HepG2 (cell line): ENCODE measurements around the gene LRPPRC. TPM values are rescaled to one million over a fixed set of nuclear protein-coding genes. Genes with fewer than 3 reads are reported as not detected.
A peak's percentile ranks its signal among the peaks of the same experiment; 100 is the strongest.

Experiments used
- ATAC-seq: fragments of 200-7000 bp; cut with Tn5 transposase; 3 replicates; pipeline ENCODE4 v1.9.1; 2020; ENCODE audit warnings: mild to moderate bottlenecking, moderate library complexity
- BruUV-seq: library from RNA; stranded (reverse); fragments of 400-500 nt; replicated peaks from 2 replicates; lab custom pipeline; 2021; lab: Mats Ljungman, UMichigan
- CTCF ChIA-PET: fragments of 300-600 bp; formaldehyde crosslinking; extraction: SDS; loops from one replicate; lab custom pipeline; 2021; ENCODE audit warnings: low total read pairs, inconsistent platforms, low intra/inter-chr PET ratio; lab: Yijun Ruan, JAX
- POLR2A ChIA-PET: fragments of 350-600 bp; sonication (Branson Sonifier 250); formaldehyde crosslinking; loops from one replicate; lab custom pipeline; 2020; ENCODE audit warnings: antibody characterized with exemption, inconsistent platforms; lab: Yijun Ruan, JAX
- DNase-seq: peaks from one replicate; pipeline ENCODE4 v3.0.0-alpha.2; 2015; ENCODE audit warnings: low spot score
- FAIRE-seq: peaks from 3 replicates; lab custom pipeline; 2011; peaks lifted over from hg19 to GRCh38; lab: Jason Lieb, UNC
- H2AFZ ChIP-seq: one replicate; pipeline ENCODE4 v1.6.1; 2011; ENCODE audit warnings: low read length, inconsistent platforms
- H3K27ac ChIP-seq: fragments of 300-600 bp; 3 replicates; pipeline ENCODE4 v1.8.0; 2011; ENCODE audit warnings: mixed run types, mild to moderate bottlenecking, mixed read lengths, low read length, inconsistent platforms; ENCODE audit not compliant: insufficient read depth; ENCODE audit errors: extremely low read length
- H3K27me3 ChIP-seq, 2 experiments: fragments of 200-600 bp in 1 of 2; 2 replicates in 1 of 2; 3 replicates in 1 of 2; pipeline versions ENCODE4 v1.6.0 to v1.8.0; 2011; ENCODE audit warnings: low read length in 2 of 2, mild to moderate bottlenecking in 2 of 2, moderate library complexity in 2 of 2, inconsistent platforms in 1 of 2; ENCODE audit not compliant: insufficient read depth in 2 of 2, control insufficient read depth in 1 of 2
- H3K36me3 ChIP-seq, 2 experiments: fragments of 200-600 bp in 1 of 2; replicated peaks in 1 of 2; 2 replicates in 1 of 2; 3 replicates in 1 of 2; pipeline versions ENCODE4 v1.5.1 to v1.8.0; 2011; ENCODE audit warnings: low read length in 2 of 2, inconsistent platforms in 1 of 2; ENCODE audit not compliant: insufficient read depth in 2 of 2, control insufficient read depth in 1 of 2
- H3K4me1 ChIP-seq: 2 replicates; pipeline ENCODE4 v1.5.1; 2012; ENCODE audit warnings: low read length, inconsistent platforms; ENCODE audit not compliant: insufficient read depth
- H3K4me2 ChIP-seq: 2 replicates; pipeline ENCODE4 v1.6.0; 2011; ENCODE audit warnings: low read depth, low read length, inconsistent platforms
- H3K4me3 ChIP-seq, 3 experiments: fragments of 200-600 bp in 1 of 3; sonication (generic), shearing (Covaris generic) in 1 of 3; replicated peaks in 1 of 3; 2 replicates each; pipeline ENCODE4 v1.5.1; 2011 to 2016; ENCODE audit warnings: low read length in 3 of 3, inconsistent platforms in 2 of 3, low read depth in 2 of 3, mild to moderate bottlenecking in 2 of 3, control low read depth in 1 of 3, mixed read lengths in 1 of 3; ENCODE audit not compliant: insufficient read depth in 1 of 3
- H3K79me2 ChIP-seq: one replicate; pipeline ENCODE4 v1.6.1; 2011; ENCODE audit warnings: low read length, inconsistent platforms; ENCODE audit not compliant: insufficient read depth
- H3K9ac ChIP-seq: 2 replicates; pipeline ENCODE4 v1.6.0; 2011; ENCODE audit warnings: mild to moderate bottlenecking, low read depth, low read length, inconsistent platforms; ENCODE audit not compliant: insufficient read depth
- H3K9me3 ChIP-seq: 2 replicates; pipeline ENCODE4 v1.5.1; 2012; ENCODE audit warnings: mild to moderate bottlenecking, low read length
- H4K20me1 ChIP-seq: 2 replicates; pipeline ENCODE4 v1.6.0; 2011; ENCODE audit warnings: inconsistent platforms, mild to moderate bottlenecking, low read length, moderate library complexity; ENCODE audit not compliant: insufficient read depth
- CEBPB ChIP-seq: IDR thresholded peaks from 2 replicates; pipeline ENCODE4 v1.6.1; 2011; ENCODE audit warnings: low read depth, low read length, improper control_type of control experiment, borderline replicate concordance
- PTBP1 ChIP-seq: fragments of 200-400 bp; formaldehyde crosslinking; IDR thresholded peaks from 2 replicates; pipeline ENCODE4 v1.6.1; 2018; ENCODE audit warnings: low read length, low read depth; ENCODE audit not compliant: poor library complexity, severe bottlenecking
- RBFOX2 ChIP-seq: fragments of 200-400 bp; formaldehyde crosslinking; IDR thresholded peaks from 2 replicates; pipeline ENCODE4 v1.6.1; 2017; ENCODE audit warnings: low read depth, mild to moderate bottlenecking, low read length
- ZNF713 ChIP-seq: sonication (generic); formaldehyde crosslinking; IDR thresholded peaks from 2 replicates; pipeline ENCODE4 v1.4.0; 2020; ENCODE audit warnings: mild to moderate bottlenecking, missing genetic modification reagents
- whole genome bisulfite sequencing: methylation state at CpG from one replicate; pipeline ENCODE4 v1.1.6; 2017; ENCODE audit warnings: low lambda C conversion rate; 5-methylcytosine and 5-hydroxymethylcytosine counted together
- in situ Hi-C: cut with HindIII; loops from 2 replicates; pipeline ENCODE4 v1.10.0; 2017; ENCODE audit warnings: low pct_unique_long_range_greater_than_20kb; ENCODE audit not compliant: extremely low pct_ligation_motif_present
- intact Hi-C: fragments of 100-400 bp; cut with micrococcal nuclease; formaldehyde crosslinking; loops from one replicate; pipeline ENCODE4 v1.10.0; 2022; ENCODE audit not compliant: unreplicated experiment
- polyA plus RNA-seq, 8 experiments: library from polyadenylated mRNA; depleted of rRNA in 3 of 8; stranded (reverse) in 7 of 8; unstranded in 1 of 8; fragments of >200 nt; fragmentation: Illumina TruSeq in 4 of 8; extraction: Trizol in 4 of 8; gene quantifications; 2 replicates each; pipeline versions ENCODE4 v1.2.1 to v1.2.3, GENCODE V29; 2011 to 2016; ENCODE audit warnings: low read depth in 4 of 8, missing spikeins in 1 of 8, mixed read lengths in 1 of 8; ENCODE audit not compliant: insufficient read depth in 1 of 8
- total RNA-seq, 5 experiments: library from RNA; depleted of rRNA; stranded (reverse); fragments of >200 nt; fragmentation: Illumina TruSeq; extraction: Trizol; gene quantifications; 2 replicates each; pipeline ENCODE4 v1.2.3, GENCODE V29; 2016; ENCODE audit warnings: low read depth in 1 of 5
- TF ChIP-seq, protein P1 (sequence below): IDR thresholded peaks from 2 replicates; pipeline ENCODE4 v1.6.1; 2012; ENCODE audit warnings: inconsistent platforms

The LRPPRC gene
- total and polyA plus RNA-seq, 2 of the 13 experiments (the other 11 are each of a cell fraction or from before 2014, with no cell fraction given) = 117 to 167 TPM

DNA sequence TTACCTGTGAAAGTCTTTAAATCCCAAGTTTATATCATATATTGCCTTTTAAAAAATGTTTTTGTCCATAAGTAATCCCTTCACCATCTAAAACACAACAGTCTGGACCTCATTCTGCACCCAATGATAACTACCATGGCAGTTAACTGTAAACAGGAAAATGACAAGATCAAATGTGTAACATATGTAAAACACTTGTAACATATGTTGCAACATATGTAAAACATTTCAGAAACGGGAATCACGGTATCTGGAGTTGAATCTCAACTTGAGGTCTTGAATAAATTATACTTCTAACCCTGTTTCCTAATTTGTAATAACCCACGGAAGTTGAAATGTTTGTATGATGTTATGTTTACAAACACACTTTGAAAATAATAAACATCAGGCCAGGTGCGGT, 6.2 kb downstream of the LRPPRC start:
- H3K27me3 ChIP-seq = no peaks in the 10 kb centered on the region
- H3K4me1 ChIP-seq = peaks cover 47% of the 10 kb centered on the region
- peaks cover 10 to 59% of the 10 kb centered on the region in 2 experiments for H3K36me3 ChIP-seq
- H3K27ac ChIP-seq = no peak overlapping the region
- ATAC-seq (no peak), FAIRE-seq (no peak), DNase-seq (no peak)
- ChIA-PET POLR2A (no interaction called here), CTCF (no interaction called here)
- no peaks in the 10 kb centered on the region for H3K9me3 ChIP-seq
- no peak overlapping the region for H3K4me3 ChIP-seq
- no TSS peak for BruUV-seq
- 95% methylated on average over 4 of the region's 4 CpGs for WGBS
- TF ChIP-seq, protein P1, sequence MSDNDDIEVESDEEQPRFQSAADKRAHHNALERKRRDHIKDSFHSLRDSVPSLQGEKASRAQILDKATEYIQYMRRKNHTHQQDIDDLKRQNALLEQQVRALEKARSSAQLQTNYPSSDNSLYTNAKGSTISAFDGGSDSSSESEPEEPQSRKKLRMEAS = no peak
- TF ChIP-seq CEBPB = peak; percentile 75
- H3K79me2 ChIP-seq = peaks cover 89% of the 10 kb centered on the region
- no peak overlapping the region for H3K4me2 ChIP-seq
- H3K9ac ChIP-seq = no peak overlapping the region
- intact Hi-C loops (no loop called here), in situ Hi-C loops (no loop called here)
- peaks cover 44% of the 10 kb centered on the region for H4K20me1 ChIP-seq
- H2AFZ ChIP-seq = no peak overlapping the region

DNA sequence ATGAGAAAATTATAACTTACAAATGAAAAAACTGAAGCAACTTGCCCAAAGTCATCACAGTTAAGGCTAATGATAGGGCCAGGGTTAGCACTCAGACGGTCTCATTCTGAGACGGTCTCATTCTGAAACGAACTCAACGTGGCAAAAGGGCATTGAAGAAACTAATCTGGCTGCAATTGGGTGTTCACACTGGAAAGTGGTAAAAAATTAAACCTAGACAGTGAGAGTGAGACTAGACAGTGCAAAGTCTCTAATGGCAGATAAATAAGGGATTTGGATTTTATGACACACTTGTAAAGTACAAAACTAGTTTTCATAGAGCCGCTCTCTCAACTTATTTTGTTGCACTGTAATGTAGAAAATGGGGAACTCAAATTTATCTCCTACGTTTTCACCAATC, 9.2 kb downstream of the LRPPRC start:
- FAIRE-seq = no peak
- no peak overlapping the region for H3K27ac ChIP-seq

More for the DNA sequence above, 9.2 kb downstream of the LRPPRC start:
- no peak for DNase-seq
- H2AFZ ChIP-seq = no peak overlapping the region
- H3K4me3 ChIP-seq = no peak overlapping the region
- H3K9ac ChIP-seq = no peak overlapping the region
- no peak for ATAC-seq
- H3K79me2 ChIP-seq = peaks cover 78% of the 10 kb centered on the region
- TF ChIP-seq RBFOX2 (peak; percentile 38; the same call in 1 of the 2 replicates), ZNF713 (CRISPR knock-in tag) (no peak), PTBP1 (no peak), CEBPB (no peak)
- WGBS = 96% methylated on average over 6 of the region's 6 CpGs
- H3K27me3 ChIP-seq = no peaks in the 10 kb centered on the region
- H4K20me1 ChIP-seq = peaks cover 15% of the 10 kb centered on the region
- intact Hi-C loops (no loop called here), in situ Hi-C loops (no loop called here)
- no TSS peak for BruUV-seq
- no peak overlapping the region for H3K4me2 ChIP-seq
- H3K4me1 ChIP-seq = peaks cover 18% of the 10 kb centered on the region
- H3K36me3 ChIP-seq = peaks cover 5 to 55% of the 10 kb centered on the region in 2 experiments
- H3K9me3 ChIP-seq = no peaks in the 10 kb centered on the region
- ChIA-PET POLR2A (no interaction called here), CTCF (no interaction called here)
